Neutrophil (primary cell): Measurements from ENCODE around the gene CPSF4L.
"Not testable (repeated sequence)": the region's sequence is repeated elsewhere in the genome, so short reads cannot be mapped to it uniquely, and the experiment has no call there.

ENCODE experiments used
- H3K27ac ChIP-seq: fragments of 200-600 bp; sonication (generic); 2 replicates; pipeline ENCODE4 v1.5.1; 2016; ENCODE audit warnings: mild to moderate bottlenecking, moderate library complexity
- H3K27me3 ChIP-seq: fragments of 200-600 bp; sonication (generic); 2 replicates; pipeline ENCODE4 v1.6.0; 2016; ENCODE audit warnings: mild to moderate bottlenecking
- H3K36me3 ChIP-seq: fragments of 200-600 bp; sonication (generic); 2 replicates; pipeline ENCODE4 v1.5.1; 2017
- H3K4me1 ChIP-seq, 2 experiments: fragments of 200-600 bp in 1 of 2; sonication (generic) in 1 of 2; 1 replicate in 1 of 2; 2 replicates in 1 of 2; pipeline versions ENCODE4 v1.5.1 to v1.6.1; 2013 to 2016; ENCODE audit warnings: low read depth in 1 of 2, low read length in 1 of 2, mild to moderate bottlenecking in 1 of 2, moderate library complexity in 1 of 2; ENCODE audit not compliant: control insufficient read depth in 1 of 2, insufficient read depth in 1 of 2
- H3K4me3 ChIP-seq, 2 experiments: fragments of 200-600 bp in 1 of 2; sonication (generic) in 1 of 2; 1 replicate in 1 of 2; 2 replicates in 1 of 2; pipeline ENCODE4 v1.5.1; 2013 to 2016; ENCODE audit warnings: low read depth in 1 of 2, low read length in 1 of 2, mild to moderate bottlenecking in 1 of 2, moderate library complexity in 1 of 2
- H3K9me3 ChIP-seq: fragments of 200-600 bp; sonication (generic); 2 replicates; pipeline ENCODE4 v1.5.1; 2016
- CTCF ChIP-seq: fragments of 200-600 bp; sonication (generic); IDR thresholded peaks from 2 replicates; pipeline ENCODE4 v1.5.1; 2016; ENCODE audit warnings: antibody characterized with exemption

Gene CPSF4L

GRCh38 chr17:73261617-73261951, at the start of gene CPSF4L:
CPSF4L (minus strand) TSS chr17:73261880; CDS start chr17:73261818, 62 bp downstream.
- no peaks in the 10 kb centered on the region for H3K36me3 ChIP-seq
- H3K9me3 ChIP-seq: no peaks in the 10 kb centered on the region
- peak within 1 kb of the TSS; percentile 77 for H3K27ac ChIP-seq
- H3K4me3 ChIP-seq: peak within 1 kb of the TSS in 1 of 2 experiments; percentile 35
- H3K4me1 ChIP-seq: peaks cover 6 to 19% of the 10 kb centered on the region in 2 experiments
- no peaks in the 10 kb centered on the region for H3K27me3 ChIP-seq
- TF ChIP-seq CTCF: no peak

- H3K36me3 ChIP-seq: no peaks in the 10 kb centered on the region
- no peaks in the 10 kb centered on the region for H3K9me3 ChIP-seq
- no peaks in the 10 kb centered on the region for H3K27me3 ChIP-seq
- peaks cover 22 to 26% of the 10 kb centered on the region in 2 experiments for H3K4me1 ChIP-seq
- peak overlapping the region; percentile 81 for H3K27ac ChIP-seq
- peak overlapping the region; percentile 84 to 95 for H3K4me3 ChIP-seq
- TF ChIP-seq CTCF: no peak
These were observed 49.7 kb upstream of the CPSF4L start for GRCh38 chr17:73311428-73311780.

GRCh38 chr17:73309727-73310596, 48.3 kb upstream of the CPSF4L start:
- H3K9me3 ChIP-seq: no peaks in the 10 kb centered on the region
- no peaks in the 10 kb centered on the region for H3K27me3 ChIP-seq
- no peaks in the 10 kb centered on the region for H3K36me3 ChIP-seq
- TF ChIP-seq CTCF: no peak
- peaks cover 28 to 36% of the 10 kb centered on the region in 2 experiments for H3K4me1 ChIP-seq
- peak overlapping the region; percentile 84 to 95 for H3K4me3 ChIP-seq
- H3K27ac ChIP-seq: no peak overlapping the region

GRCh38 chr17:73308959-73309358, 47.3 kb upstream of the CPSF4L start:
- not testable (repeated sequence) for H3K36me3 ChIP-seq, H3K27me3 ChIP-seq, H3K9me3 ChIP-seq, H3K27ac ChIP-seq, H3K4me3 ChIP-seq
- peaks cover 32 to 41% of the 10 kb centered on the region in 2 experiments for H3K4me1 ChIP-seq

GRCh38 chr17:73308017-73308823, 46.5 kb upstream of the CPSF4L start:
- Histone ChIP-seq H3K27me3 (no peaks in the 10 kb centered on the region), H3K9me3 (no peaks in the 10 kb centered on the region), H3K27ac (no peak overlapping the region), H3K36me3 (no peaks in the 10 kb centered on the region), H3K4me3 (no peak overlapping the region), H3K4me1 (peaks cover 32 to 41% of the 10 kb centered on the region in 2 experiments)
- no peak for TF ChIP-seq CTCF

GRCh38 chr17:73307130-73307529, 45.5 kb upstream of the CPSF4L start:
- Histone ChIP-seq H3K9me3 (no peaks in the 10 kb centered on the region), H3K36me3 (no peaks in the 10 kb centered on the region), H3K27ac (no peak overlapping the region), H3K4me3 (no peak overlapping the region), H3K27me3 (no peaks in the 10 kb centered on the region), H3K4me1 (peaks cover 24 to 34% of the 10 kb centered on the region in 2 experiments)
- no peak for TF ChIP-seq CTCF
